ENCODE measurements around the gene SUSD4. TPM values are rescaled to one million over a fixed set of nuclear protein-coding genes. Genes with fewer than 3 reads are reported as not detected.

SUSD4 gene
- total and polyA plus RNA-seq, 2 of the 8 experiments (the other 6 are each of a cell fraction or from before 2014, with no cell fraction given) = 3.9 to 5.2 TPM

DNA sequence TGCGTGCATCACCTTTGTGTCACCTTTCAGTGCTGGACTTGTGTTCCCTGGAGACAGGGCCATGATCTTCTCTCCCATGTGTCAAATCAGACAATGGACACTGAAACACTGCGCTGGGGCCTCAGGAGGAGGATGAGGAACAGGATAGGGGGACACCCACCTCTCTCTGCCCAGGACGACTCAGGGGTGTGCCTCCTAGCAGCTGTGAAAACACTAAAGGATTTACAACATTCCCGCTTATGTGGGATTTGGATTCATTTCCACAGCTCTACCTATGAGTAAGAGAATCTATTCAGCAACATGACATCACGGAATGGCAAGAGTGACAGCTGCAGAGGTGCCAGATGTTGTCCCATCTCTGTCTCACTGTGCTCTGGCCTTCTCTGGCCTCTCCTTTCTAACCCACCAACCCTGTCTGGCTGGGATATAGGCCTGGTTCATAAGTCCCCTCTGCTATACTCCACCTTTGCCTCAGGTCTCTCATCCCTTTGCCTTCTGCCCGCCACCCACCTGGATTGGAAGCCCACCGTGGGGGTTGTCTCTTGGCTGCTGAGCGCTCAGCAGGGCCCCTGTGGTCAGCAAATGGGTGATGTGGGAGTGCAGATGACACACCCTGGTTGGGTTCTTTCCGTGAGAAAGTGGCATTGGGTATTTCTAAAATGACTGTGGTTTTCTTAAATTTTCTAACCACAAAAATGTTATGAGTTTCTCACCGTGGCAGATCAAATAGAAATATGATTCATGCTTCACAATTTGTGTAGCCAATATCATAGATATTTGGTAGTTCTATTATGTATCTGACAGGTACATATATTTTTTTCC, 173.9 kb downstream of the SUSD4 start (continued):
- TF ChIP-seq TAF7 (optimal IDR thresholded peaks at IDR 0.05; ENCODE audit: borderline replicate concordance, low read depth, low read length) = no peak
- TF ChIP-seq, protein P1, sequence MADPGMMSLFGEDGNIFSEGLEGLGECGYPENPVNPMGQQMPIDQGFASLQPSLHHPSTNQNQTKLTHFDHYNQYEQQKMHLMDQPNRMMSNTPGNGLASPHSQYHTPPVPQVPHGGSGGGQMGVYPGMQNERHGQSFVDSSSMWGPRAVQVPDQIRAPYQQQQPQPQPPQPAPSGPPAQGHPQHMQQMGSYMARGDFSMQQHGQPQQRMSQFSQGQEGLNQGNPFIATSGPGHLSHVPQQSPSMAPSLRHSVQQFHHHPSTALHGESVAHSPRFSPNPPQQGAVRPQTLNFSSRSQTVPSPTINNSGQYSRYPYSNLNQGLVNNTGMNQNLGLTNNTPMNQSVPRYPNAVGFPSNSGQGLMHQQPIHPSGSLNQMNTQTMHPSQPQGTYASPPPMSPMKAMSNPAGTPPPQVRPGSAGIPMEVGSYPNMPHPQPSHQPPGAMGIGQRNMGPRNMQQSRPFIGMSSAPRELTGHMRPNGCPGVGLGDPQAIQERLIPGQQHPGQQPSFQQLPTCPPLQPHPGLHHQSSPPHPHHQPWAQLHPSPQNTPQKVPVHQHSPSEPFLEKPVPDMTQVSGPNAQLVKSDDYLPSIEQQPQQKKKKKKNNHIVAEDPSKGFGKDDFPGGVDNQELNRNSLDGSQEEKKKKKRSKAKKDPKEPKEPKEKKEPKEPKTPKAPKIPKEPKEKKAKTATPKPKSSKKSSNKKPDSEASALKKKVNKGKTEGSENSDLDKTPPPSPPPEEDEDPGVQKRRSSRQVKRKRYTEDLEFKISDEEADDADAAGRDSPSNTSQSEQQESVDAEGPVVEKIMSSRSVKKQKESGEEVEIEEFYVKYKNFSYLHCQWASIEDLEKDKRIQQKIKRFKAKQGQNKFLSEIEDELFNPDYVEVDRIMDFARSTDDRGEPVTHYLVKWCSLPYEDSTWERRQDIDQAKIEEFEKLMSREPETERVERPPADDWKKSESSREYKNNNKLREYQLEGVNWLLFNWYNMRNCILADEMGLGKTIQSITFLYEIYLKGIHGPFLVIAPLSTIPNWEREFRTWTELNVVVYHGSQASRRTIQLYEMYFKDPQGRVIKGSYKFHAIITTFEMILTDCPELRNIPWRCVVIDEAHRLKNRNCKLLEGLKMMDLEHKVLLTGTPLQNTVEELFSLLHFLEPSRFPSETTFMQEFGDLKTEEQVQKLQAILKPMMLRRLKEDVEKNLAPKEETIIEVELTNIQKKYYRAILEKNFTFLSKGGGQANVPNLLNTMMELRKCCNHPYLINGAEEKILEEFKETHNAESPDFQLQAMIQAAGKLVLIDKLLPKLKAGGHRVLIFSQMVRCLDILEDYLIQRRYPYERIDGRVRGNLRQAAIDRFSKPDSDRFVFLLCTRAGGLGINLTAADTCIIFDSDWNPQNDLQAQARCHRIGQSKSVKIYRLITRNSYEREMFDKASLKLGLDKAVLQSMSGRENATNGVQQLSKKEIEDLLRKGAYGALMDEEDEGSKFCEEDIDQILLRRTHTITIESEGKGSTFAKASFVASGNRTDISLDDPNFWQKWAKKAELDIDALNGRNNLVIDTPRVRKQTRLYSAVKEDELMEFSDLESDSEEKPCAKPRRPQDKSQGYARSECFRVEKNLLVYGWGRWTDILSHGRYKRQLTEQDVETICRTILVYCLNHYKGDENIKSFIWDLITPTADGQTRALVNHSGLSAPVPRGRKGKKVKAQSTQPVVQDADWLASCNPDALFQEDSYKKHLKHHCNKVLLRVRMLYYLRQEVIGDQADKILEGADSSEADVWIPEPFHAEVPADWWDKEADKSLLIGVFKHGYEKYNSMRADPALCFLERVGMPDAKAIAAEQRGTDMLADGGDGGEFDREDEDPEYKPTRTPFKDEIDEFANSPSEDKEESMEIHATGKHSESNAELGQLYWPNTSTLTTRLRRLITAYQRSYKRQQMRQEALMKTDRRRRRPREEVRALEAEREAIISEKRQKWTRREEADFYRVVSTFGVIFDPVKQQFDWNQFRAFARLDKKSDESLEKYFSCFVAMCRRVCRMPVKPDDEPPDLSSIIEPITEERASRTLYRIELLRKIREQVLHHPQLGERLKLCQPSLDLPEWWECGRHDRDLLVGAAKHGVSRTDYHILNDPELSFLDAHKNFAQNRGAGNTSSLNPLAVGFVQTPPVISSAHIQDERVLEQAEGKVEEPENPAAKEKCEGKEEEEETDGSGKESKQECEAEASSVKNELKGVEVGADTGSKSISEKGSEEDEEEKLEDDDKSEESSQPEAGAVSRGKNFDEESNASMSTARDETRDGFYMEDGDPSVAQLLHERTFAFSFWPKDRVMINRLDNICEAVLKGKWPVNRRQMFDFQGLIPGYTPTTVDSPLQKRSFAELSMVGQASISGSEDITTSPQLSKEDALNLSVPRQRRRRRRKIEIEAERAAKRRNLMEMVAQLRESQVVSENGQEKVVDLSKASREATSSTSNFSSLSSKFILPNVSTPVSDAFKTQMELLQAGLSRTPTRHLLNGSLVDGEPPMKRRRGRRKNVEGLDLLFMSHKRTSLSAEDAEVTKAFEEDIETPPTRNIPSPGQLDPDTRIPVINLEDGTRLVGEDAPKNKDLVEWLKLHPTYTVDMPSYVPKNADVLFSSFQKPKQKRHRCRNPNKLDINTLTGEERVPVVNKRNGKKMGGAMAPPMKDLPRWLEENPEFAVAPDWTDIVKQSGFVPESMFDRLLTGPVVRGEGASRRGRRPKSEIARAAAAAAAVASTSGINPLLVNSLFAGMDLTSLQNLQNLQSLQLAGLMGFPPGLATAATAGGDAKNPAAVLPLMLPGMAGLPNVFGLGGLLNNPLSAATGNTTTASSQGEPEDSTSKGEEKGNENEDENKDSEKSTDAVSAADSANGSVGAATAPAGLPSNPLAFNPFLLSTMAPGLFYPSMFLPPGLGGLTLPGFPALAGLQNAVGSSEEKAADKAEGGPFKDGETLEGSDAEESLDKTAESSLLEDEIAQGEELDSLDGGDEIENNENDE (IDR thresholded peaks at IDR 0.05; ENCODE audit: insufficient replicate concordance, low read length) = no peak
- TF ChIP-seq BCL11A (IDR thresholded peaks at IDR 0.05; ENCODE audit: low read depth in 2 of 2, low read length in 2 of 2) = no peak
- no peak for TF ChIP-seq SIN3A (conservative IDR thresholded peaks at IDR 0.05 in 1 of 2, IDR thresholded peaks at IDR 0.05 in 1 of 2; ENCODE audit: low read depth in 1 of 2, low read length in 2 of 2)
- no peak for TF ChIP-seq HDAC6 (IDR thresholded peaks at IDR 0.05; ENCODE audit: low read depth, low read length)
- TF ChIP-seq KDM4A (IDR thresholded peaks at IDR 0.05; ENCODE audit: low read depth, low read length, severe bottlenecking) = no peak

All from H1 (cell line).